ENCODE results near the gene FAM50A.

GRCh38 chrX:154399527-154400368 lies 44.2 kb upstream of the FAM50A start:
- TF ChIP-seq YY1 (IDR thresholded peaks at IDR 0.05; ENCODE audit: insufficient read depth, insufficient read length) (no peak), ZNF274 (IDR thresholded peaks at IDR 0.05; ENCODE audit: low read depth, low read length) (no peak), SUZ12 (IDR thresholded peaks at IDR 0.05; ENCODE audit: extremely low read depth, insufficient read depth, insufficient read length) (no peak)

All from NT2/D1 (cell line).